HepG2 (cell line): ENCODE results near the gene ANKRD17. TPM values are rescaled to one million over a fixed set of nuclear protein-coding genes. Genes with fewer than 3 reads are reported as not detected.

Experiments
- FOXK1 ChIP-seq: sonication (generic); formaldehyde crosslinking; IDR thresholded peaks from 2 replicates; pipeline ENCODE4 v1.4.0; 2020; ENCODE audit warnings: low read depth, missing genetic modification reagents, borderline replicate concordance
- GATAD2A ChIP-seq: IDR thresholded peaks from 2 replicates; pipeline ENCODE4 v1.6.1; 2016
- HNF4A ChIP-seq: sonication (generic); formaldehyde crosslinking; IDR thresholded peaks from 2 replicates; pipeline ENCODE4 v1.4.0; 2020; ENCODE audit warnings: missing genetic modification reagents
- HNRNPH1 ChIP-seq: fragments of 200-400 bp; formaldehyde crosslinking; optimal IDR thresholded peaks from 2 replicates; pipeline ENCODE3; 2017; ENCODE audit warnings: mild to moderate bottlenecking, low read depth, low read length
- MXI1 ChIP-seq: IDR thresholded peaks from 3 replicates; pipeline ENCODE4 v1.6.1; 2012; ENCODE audit warnings: low read depth, low read length, inconsistent platforms, borderline replicate concordance
- NFE2 ChIP-seq: sonication (generic); formaldehyde crosslinking; IDR thresholded peaks from 2 replicates; pipeline ENCODE4 v1.4.0; 2020; ENCODE audit warnings: missing genetic modification reagents
- NFYB ChIP-seq: sonication (generic); formaldehyde crosslinking; IDR thresholded peaks from 2 replicates; pipeline ENCODE4 v1.4.0; 2020; ENCODE audit warnings: missing genetic modification reagents
- NR2F2 ChIP-seq: IDR thresholded peaks from 2 replicates; pipeline ENCODE4 v1.6.1; 2012; ENCODE audit warnings: low read depth, inconsistent platforms, borderline replicate concordance
- POLR2A ChIP-seq, 2 experiments: IDR thresholded peaks; 2 replicates each; pipeline ENCODE4 v1.6.1; 2011; ENCODE audit warnings: low read depth in 2 of 2, low read length in 2 of 2, mild to moderate bottlenecking in 1 of 2, moderate library complexity in 1 of 2; ENCODE audit not compliant: insufficient read depth in 1 of 2
- RAD51 ChIP-seq: fragments of 450-650 bp; IDR thresholded peaks from 2 replicates; pipeline ENCODE4 v1.6.1; 2016; ENCODE audit warnings: borderline replicate concordance
- SCMH1 ChIP-seq: sonication (generic); formaldehyde crosslinking; IDR thresholded peaks from 2 replicates; pipeline ENCODE4 v1.9.0; 2021; ENCODE audit warnings: missing genetic modification reagents, mild to moderate bottlenecking, borderline replicate concordance
- THYN1 ChIP-seq: sonication (generic); formaldehyde crosslinking; IDR thresholded peaks from 2 replicates; pipeline ENCODE4 v1.8.1; 2023; ENCODE audit warnings: low read depth, mild to moderate bottlenecking, moderate library complexity, missing genetic modification reagents, borderline replicate concordance
- ZNF205 ChIP-seq: IDR thresholded peaks from 2 replicates; pipeline ENCODE4 v1.6.1; 2018; ENCODE audit warnings: missing biosample characterization, missing genetic modification reagents
- ZNF484 ChIP-seq: sonication (generic); formaldehyde crosslinking; IDR thresholded peaks from 2 replicates; pipeline ENCODE4 v1.5.1; 2020; ENCODE audit warnings: mild to moderate bottlenecking, low read depth, missing genetic modification reagents, borderline replicate concordance
- ZNF607 ChIP-seq: sonication (generic); formaldehyde crosslinking; IDR thresholded peaks from 2 replicates; pipeline ENCODE4 v1.5.1; 2020; ENCODE audit warnings: missing genetic modification reagents, mild to moderate bottlenecking, borderline replicate concordance
- ZNF737 ChIP-seq: sonication (generic); formaldehyde crosslinking; IDR thresholded peaks from 2 replicates; pipeline ENCODE4 v1.5.0; 2020; ENCODE audit warnings: missing genetic modification reagents, mild to moderate bottlenecking, borderline replicate concordance
- ZNF766 ChIP-seq: sonication (generic); formaldehyde crosslinking; IDR thresholded peaks from 2 replicates; pipeline ENCODE4 v1.5.0; 2020; ENCODE audit warnings: missing genetic modification reagents, borderline replicate concordance
- polyA plus RNA-seq, 8 experiments: library from polyadenylated mRNA; depleted of rRNA in 3 of 8; stranded (reverse) in 7 of 8; unstranded in 1 of 8; fragments of >200 nt; fragmentation: Illumina TruSeq in 4 of 8; extraction: Trizol in 4 of 8; gene quantifications; 2 replicates each; pipeline versions ENCODE4 v1.2.1 to v1.2.3, GENCODE V29; 2011 to 2016; ENCODE audit warnings: low read depth in 4 of 8, missing spikeins in 1 of 8, mixed read lengths in 1 of 8; ENCODE audit not compliant: insufficient read depth in 1 of 8
- total RNA-seq, 5 experiments: library from RNA; depleted of rRNA; stranded (reverse); fragments of >200 nt; fragmentation: Illumina TruSeq; extraction: Trizol; gene quantifications; 2 replicates each; pipeline ENCODE4 v1.2.3, GENCODE V29; 2016; ENCODE audit warnings: low read depth in 1 of 5
- TF ChIP-seq, protein P1 (sequence below): sonication (generic); formaldehyde crosslinking; IDR thresholded peaks from 2 replicates; pipeline ENCODE4 v1.4.0; 2020; ENCODE audit warnings: missing genetic modification reagents
- TF ChIP-seq, protein P2 (sequence below): sonication (generic); formaldehyde crosslinking; IDR thresholded peaks from 2 replicates; pipeline ENCODE4 v1.4.0; 2020; ENCODE audit warnings: low read depth, missing genetic modification reagents
- TF ChIP-seq, protein P3 (sequence below): sonication (generic); formaldehyde crosslinking; IDR thresholded peaks from 2 replicates; pipeline ENCODE4 v1.4.0; 2020; ENCODE audit warnings: missing genetic modification reagents
- TF ChIP-seq, protein P4 (sequence below): sonication (generic); formaldehyde crosslinking; IDR thresholded peaks from 2 replicates; pipeline ENCODE4 v1.5.1; 2020; ENCODE audit warnings: mild to moderate bottlenecking, missing genetic modification reagents, borderline replicate concordance

ANKRD17 gene
- total and polyA plus RNA-seq, 2 of the 13 experiments (the other 11 are each of a cell fraction or from before 2014, with no cell fraction given), result 55.7 to 61.1 TPM

DNA sequence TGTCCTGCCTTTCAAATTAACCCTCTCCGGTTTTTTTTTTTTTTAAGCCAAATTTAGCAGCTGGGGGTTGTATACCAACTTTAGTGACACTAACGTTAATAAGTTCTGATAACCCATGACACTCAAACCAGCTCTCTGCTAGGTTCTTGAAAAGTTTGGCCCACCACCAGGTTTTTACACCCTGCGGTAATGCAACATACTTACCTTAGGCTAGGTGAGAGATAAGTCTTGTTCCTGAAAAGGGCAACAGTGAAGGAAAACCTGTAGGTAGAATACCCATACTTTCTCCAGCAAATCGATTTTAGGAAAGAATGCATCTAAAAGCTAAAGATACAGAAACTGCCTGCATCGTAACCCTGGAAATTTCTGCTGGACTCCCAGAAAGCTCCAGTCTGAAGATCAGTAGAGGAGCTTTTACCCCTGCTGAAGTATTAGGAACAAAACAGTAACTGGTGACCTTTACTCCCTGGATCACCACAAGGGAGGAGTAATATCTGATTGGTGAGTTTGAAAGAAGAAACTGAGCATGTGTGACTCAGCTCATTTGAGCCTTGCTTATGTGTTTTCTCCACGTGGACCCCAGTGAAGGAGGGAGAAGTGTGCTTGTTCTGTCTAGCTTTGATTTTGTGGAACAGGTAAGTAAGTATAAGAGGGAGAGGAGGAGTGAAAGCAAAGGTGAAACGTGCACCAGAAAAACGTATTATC lies 154.6 kb downstream of the ANKRD17 start (continued):
- peak; percentile 58; the same call in 1 of the 2 replicates for TF ChIP-seq FOXK1
- no peak for TF ChIP-seq ZNF737 (CRISPR knock-in tag)
- TF ChIP-seq ZNF484 (CRISPR knock-in tag), result no peak
- TF ChIP-seq GATAD2A (CRISPR knock-in tag), result peak; percentile 38; the same call in 1 of the 2 replicates
- peak; percentile 39; the same call in 1 of the 2 replicates for TF ChIP-seq NR2F2
- TF ChIP-seq NFYB (CRISPR knock-in tag), result peak; percentile 74
- TF ChIP-seq RAD51, result no peak
- peak; percentile 97; the same call in 2 of the 3 replicates for TF ChIP-seq MXI1
- no peak for TF ChIP-seq HNRNPH1
- peak; percentile 93 for TF ChIP-seq NFE2 (CRISPR knock-in tag)
- peak; percentile 79 for TF ChIP-seq HNF4A (CRISPR knock-in tag)
- TF ChIP-seq, protein P1, sequence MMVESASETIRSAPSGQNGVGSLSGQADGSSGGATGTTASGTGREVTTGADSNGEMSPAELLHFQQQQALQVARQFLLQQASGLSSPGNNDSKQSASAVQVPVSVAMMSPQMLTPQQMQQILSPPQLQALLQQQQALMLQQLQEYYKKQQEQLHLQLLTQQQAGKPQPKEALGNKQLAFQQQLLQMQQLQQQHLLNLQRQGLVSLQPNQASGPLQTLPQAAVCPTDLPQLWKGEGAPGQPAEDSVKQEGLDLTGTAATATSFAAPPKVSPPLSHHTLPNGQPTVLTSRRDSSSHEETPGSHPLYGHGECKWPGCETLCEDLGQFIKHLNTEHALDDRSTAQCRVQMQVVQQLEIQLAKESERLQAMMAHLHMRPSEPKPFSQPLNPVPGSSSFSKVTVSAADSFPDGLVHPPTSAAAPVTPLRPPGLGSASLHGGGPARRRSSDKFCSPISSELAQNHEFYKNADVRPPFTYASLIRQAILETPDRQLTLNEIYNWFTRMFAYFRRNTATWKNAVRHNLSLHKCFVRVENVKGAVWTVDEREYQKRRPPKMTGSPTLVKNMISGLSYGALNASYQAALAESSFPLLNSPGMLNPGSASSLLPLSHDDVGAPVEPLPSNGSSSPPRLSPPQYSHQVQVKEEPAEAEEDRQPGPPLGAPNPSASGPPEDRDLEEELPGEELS, result peak; percentile 37; the same call in 1 of the 2 replicates
- peak; percentile 59 to 75 for TF ChIP-seq POLR2A (IDR thresholded peaks at IDR 0.05; ENCODE audit: insufficient read depth in 1 of 2, low read depth in 2 of 2, low read length in 2 of 2)
- TF ChIP-seq, protein P2, sequence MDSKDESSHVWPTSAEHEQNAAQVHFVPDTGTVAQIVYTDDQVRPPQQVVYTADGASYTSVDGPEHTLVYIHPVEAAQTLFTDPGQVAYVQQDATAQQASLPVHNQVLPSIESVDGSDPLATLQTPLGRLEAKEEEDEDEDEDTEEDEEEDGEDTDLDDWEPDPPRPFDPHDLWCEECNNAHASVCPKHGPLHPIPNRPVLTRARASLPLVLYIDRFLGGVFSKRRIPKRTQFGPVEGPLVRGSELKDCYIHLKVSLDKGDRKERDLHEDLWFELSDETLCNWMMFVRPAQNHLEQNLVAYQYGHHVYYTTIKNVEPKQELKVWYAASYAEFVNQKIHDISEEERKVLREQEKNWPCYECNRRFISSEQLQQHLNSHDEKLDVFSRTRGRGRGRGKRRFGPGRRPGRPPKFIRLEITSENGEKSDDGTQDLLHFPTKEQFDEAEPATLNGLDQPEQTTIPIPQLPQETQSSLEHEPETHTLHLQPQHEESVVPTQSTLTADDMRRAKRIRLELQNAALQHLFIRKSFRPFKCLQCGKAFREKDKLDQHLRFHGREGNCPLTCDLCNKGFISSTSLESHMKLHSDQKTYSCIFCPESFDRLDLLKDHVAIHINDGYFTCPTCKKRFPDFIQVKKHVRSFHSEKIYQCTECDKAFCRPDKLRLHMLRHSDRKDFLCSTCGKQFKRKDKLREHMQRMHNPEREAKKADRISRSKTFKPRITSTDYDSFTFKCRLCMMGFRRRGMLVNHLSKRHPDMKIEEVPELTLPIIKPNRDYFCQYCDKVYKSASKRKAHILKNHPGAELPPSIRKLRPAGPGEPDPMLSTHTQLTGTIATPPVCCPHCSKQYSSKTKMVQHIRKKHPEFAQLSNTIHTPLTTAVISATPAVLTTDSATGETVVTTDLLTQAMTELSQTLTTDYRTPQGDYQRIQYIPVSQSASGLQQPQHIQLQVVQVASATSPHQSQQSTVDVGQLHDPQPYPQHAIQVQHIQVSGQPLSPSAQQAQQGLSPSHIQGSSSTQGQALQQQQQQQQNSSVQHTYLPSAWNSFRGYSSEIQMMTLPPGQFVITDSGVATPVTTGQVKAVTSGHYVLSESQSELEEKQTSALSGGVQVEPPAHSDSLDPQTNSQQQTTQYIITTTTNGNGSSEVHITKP (CRISPR knock-in tag), result 0 out of 2 replicates have a peak, but pooled peaks have one; percentile 22
- TF ChIP-seq ZNF607 (CRISPR knock-in tag), result 0 out of 2 replicates have a peak, but pooled peaks have one; percentile 35
- TF ChIP-seq ZNF205 (CRISPR knock-in tag), result peak; percentile 49; the same call in 1 of the 2 replicates
- no peak for TF ChIP-seq ZNF766 (CRISPR knock-in tag)
- no peak for TF ChIP-seq THYN1 (CRISPR knock-in tag)
- TF ChIP-seq, protein P3, sequence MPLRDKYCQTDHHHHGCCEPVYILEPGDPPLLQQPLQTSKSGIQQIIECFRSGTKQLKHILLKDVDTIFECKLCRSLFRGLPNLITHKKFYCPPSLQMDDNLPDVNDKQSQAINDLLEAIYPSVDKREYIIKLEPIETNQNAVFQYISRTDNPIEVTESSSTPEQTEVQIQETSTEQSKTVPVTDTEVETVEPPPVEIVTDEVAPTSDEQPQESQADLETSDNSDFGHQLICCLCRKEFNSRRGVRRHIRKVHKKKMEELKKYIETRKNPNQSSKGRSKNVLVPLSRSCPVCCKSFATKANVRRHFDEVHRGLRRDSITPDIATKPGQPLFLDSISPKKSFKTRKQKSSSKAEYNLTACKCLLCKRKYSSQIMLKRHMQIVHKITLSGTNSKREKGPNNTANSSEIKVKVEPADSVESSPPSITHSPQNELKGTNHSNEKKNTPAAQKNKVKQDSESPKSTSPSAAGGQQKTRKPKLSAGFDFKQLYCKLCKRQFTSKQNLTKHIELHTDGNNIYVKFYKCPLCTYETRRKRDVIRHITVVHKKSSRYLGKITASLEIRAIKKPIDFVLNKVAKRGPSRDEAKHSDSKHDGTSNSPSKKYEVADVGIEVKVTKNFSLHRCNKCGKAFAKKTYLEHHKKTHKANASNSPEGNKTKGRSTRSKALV (CRISPR knock-in tag), result 0 out of 2 replicates have a peak, but pooled peaks have one; percentile 68
- no peak for TF ChIP-seq SCMH1
- TF ChIP-seq, protein P4, sequence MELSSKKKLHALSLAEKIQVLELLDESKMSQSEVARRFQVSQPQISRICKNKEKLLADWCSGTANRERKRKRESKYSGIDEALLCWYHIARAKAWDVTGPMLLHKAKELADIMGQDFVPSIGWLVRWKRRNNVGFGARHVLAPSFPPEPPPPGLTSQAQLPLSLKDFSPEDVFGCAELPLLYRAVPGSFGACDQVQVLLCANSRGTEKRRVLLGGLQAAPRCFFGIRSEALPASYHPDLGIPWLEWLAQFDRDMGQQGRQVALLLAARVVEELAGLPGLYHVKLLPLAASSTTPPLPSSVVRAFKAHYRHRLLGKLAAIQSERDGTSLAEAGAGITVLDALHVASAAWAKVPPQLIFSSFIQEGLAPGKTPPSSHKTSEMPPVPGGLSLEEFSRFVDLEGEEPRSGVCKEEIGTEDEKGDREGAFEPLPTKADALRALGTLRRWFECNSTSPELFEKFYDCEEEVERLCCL (CRISPR knock-in tag), result no peak
